NCI-H748 (cell line): Measurements from ENCODE around the gene MAMDC2.

Source experiments
- DNase-seq: peaks from one replicate; lab custom pipeline; 2025; ENCODE audit not compliant: unreplicated experiment; lab: John Stamatoyannopoulos, UW

MAMDC2 gene

GRCh38 chr9:70130266-70130665 is 86.6 kb downstream of the MAMDC2 start:
- DNase-seq = no peak

DNA sequence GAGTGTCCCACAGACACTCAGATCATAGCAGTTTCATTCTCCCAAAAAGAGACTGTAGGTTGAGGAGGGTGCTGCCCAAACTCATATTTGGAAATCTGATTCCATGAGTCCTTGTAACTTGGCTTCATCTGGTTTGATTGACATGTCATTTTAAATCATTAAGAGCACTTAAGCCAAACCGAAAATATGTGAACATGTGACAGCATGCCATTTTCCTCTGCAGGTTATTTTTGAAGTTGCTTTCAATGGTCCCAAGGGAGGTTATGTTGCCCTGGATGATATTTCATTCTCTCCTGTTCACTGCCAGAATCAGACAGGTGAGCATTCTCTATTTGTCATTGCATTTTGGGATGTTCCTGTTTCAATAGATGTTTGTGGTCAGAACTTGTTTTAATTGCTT is 87.6 kb downstream of the MAMDC2 start:
- peak; percentile 26 for DNase-seq

DNA sequence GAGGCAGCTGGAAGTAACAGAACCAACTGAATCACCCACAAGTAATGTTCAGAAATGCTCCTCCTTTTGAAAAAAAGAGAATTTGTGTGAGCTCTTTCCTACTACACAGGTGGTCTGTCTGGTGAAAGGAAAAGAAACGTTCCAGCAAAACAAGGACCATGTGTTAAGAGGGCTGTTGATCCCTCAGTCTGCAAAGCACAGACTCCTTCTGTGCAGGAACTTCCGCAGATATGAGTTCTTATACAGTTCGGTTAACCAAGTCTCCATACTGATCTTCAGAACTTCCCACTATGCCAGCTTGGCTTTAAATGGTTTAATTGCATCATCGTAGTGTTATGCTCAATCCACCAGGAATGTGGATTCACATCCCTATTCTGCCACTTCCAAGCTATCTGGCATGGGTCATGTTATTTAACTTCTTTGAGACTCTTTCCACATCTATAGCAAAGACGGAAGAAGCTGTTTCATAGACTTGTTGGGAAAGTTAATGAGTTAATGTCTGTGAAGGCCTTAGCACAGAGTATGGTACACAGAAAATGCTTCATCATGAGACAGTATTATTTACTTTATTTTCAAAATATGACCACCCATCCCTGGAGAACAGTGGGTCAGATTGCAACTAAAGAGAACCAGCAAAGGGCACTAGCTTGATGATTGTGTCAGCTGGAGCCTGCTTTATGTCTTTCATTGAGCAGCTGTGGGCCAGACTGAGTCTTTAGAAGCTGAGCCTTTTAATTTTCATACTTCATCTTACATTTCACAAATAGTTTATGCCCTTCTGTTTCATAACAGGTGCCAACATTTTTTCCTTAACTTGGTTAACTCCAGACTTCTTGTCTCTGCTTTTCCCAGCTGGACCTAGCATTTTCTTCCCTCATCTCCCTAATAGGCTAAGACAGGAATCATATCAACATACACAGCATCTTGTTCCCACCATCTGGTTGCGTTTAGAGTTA is 89.9 kb downstream of the MAMDC2 start:
- DNase-seq = no peak

DNA sequence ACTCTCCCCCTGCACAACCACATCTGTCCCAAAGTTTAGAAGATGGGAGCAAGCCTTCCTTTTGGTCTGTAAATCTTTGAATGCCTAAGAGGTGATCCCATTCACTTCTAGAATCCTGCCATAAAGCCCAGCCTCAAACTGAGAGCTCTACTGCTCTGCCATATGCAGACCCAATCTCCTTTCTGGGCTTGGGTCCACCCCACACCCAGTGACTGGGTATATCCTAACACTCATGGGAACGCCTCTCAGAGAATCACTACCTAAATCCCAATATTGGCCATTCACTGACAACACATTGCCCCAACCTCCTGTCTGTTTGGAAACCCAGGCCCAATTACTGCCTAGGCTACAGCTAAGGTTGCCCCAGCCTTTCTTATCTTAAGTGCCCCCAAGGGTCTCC is 90.7 kb downstream of the MAMDC2 start:
- no peak for DNase-seq

- DNase-seq = no peak
Observed at GRCh38 chr9:70135176-70135575, 91.5 kb downstream of the MAMDC2 start.

GRCh38 chr9:70136632-70137031 is 93.0 kb downstream of the MAMDC2 start:
- no peak for DNase-seq

DNA sequence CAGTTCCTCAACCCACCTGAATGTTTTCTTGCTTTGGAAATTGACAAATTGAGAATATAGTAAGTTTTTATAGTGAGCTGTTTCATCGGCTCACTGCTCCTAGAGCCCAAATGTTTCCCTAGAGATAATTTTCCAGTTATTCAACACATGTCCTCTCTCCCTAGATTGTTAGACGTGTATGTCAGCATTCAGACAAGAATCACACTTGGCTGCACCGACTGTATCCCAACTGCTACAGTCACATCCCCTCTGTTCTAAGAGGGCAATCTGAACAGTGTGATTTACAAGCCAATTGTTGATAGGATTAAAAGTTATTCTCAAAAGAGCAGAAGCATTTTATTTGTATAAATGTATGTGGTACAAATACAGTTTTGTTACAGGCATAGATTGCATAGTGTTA is 93.9 kb downstream of the MAMDC2 start:
- DNase-seq = no peak

GRCh38 chr9:70142101-70142500 is 98.5 kb downstream of the MAMDC2 start:
- no peak for DNase-seq

GRCh38 chr9:70143394-70144130 is 99.9 kb downstream of the MAMDC2 start:
- DNase-seq = no peak

GRCh38 chr9:70144131-70144503 is 100.5 kb downstream of the MAMDC2 start:
- DNase-seq = no peak

- no peak for DNase-seq
Observed at GRCh38 chr9:70145981-70146380, 102.3 kb downstream of the MAMDC2 start.

DNA sequence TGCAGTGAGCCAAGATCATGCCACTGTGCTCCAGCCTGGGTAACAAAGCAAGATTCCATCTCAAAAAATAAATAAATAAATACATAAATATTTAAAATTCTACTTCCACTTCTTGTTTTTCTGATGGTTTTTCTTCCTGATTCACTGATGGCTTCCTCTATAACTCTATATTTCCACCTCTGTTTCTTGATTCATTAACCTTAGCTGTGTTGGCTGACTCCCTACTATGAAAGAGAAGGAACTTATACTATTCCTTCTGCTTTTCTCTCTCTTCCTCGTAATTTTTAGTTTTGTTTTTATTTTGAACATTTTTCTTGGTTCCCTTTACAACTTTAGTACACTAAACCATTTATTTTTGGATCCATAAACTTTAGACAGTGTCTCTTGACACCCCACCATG is 103.5 kb downstream of the MAMDC2 start:
- DNase-seq = no peak

- DNase-seq = peak; percentile 25
Observed at GRCh38 chr9:70147651-70148050, 104.0 kb downstream of the MAMDC2 start.

- DNase-seq = no peak
Observed at GRCh38 chr9:70152350-70152749, 108.7 kb downstream of the MAMDC2 start.

DNA sequence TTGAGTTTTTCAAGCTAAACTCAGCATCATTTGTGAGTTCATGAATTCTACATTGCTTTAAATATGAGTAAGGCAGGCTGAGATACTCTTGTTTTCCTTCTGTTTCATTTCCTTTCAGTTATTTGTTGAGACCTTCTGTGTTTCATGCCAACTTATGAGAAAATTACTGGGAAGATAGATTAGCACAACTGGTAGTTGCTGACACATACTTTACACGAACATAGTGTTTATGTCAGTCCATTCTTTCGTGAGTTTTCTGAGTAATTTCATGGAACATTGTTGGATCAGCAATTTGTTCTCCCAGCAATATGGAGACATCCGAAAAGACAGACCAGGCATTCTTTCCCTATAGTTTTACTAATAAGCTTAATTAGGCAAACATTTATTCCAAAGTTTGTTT is 113.1 kb downstream of the MAMDC2 start:
- no peak for DNase-seq

DNA sequence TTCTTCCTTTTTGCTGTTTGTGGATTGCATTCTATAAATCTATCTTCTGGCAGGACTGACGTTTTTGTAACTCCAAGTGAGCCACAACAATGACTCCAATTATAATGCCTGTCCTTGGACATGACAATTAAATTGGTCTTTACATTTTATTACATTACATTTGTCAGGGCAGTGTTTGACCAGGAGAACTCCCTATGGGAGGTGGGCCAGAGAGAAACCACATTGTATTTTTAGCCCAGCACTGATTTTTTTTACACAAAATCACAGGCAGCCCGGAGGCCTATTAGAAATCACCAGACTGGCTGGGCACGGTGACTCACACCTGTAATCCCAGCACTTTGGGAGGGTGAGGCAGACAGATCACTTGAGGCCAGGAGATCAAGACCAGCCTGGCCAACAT is 116.0 kb downstream of the MAMDC2 start:
- DNase-seq = no peak

GRCh38 chr9:70160686-70161600 is 117.3 kb downstream of the MAMDC2 start:
- DNase-seq = no peak

- DNase-seq = no peak
Observed at GRCh38 chr9:70165006-70165602, 121.5 kb downstream of the MAMDC2 start.

GRCh38 chr9:70168521-70168920 is 124.9 kb downstream of the MAMDC2 start:
- DNase-seq = no peak

- no peak for DNase-seq
Observed at GRCh38 chr9:70169222-70169621, 125.6 kb downstream of the MAMDC2 start.
